MM.1S (cell line): Measurements from ENCODE around the gene KRT38.

Source experiments
- DNase-seq: peaks from one replicate; pipeline ENCODE4 v3.0.0-alpha.2; 2015
- H2AFZ ChIP-seq: fragments of 300-600 bp; sonication (generic); 2 replicates; pipeline ENCODE4 v1.6.0; 2016; ENCODE audit warnings: antibody characterized with exemption, low read length
- H3F3A ChIP-seq: fragments of 300-600 bp; sonication (generic); 2 replicates; pipeline ENCODE4 v1.6.1; 2016; ENCODE audit warnings: mild to moderate bottlenecking, antibody characterized with exemption, low read length, moderate library complexity, mixed read lengths; ENCODE audit not compliant: insufficient read depth
- H3K27ac ChIP-seq: fragments of 300-600 bp; sonication (generic); 2 replicates; pipeline ENCODE4 v1.5.1; 2016; ENCODE audit warnings: mild to moderate bottlenecking, low read length
- H3K27me3 ChIP-seq: fragments of 300-600 bp; sonication (generic); replicated peaks from 2 replicates; pipeline ENCODE4 v1.6.0; 2016; ENCODE audit warnings: low read length; ENCODE audit not compliant: insufficient read depth
- H3K36me3 ChIP-seq: fragments of 300-600 bp; sonication (generic); replicated peaks from 2 replicates; pipeline ENCODE4 v1.6.1; 2016; ENCODE audit warnings: mild to moderate bottlenecking, low read length, mixed read lengths; ENCODE audit not compliant: insufficient read depth
- H3K4me1 ChIP-seq: fragments of 300-600 bp; sonication (generic); 2 replicates; pipeline ENCODE4 v1.6.1; 2016; ENCODE audit warnings: low read length, mixed read lengths
- H3K4me2 ChIP-seq: fragments of 300-600 bp; sonication (generic); 2 replicates; pipeline ENCODE4 v1.6.0; 2016; ENCODE audit warnings: low read depth, low read length
- H3K4me3 ChIP-seq: fragments of 300-600 bp; sonication (generic); 2 replicates; pipeline ENCODE4 v1.5.1; 2016; ENCODE audit warnings: low read length, mixed read lengths
- H3K79me2 ChIP-seq: fragments of 300-600 bp; sonication (generic); 2 replicates; pipeline ENCODE4 v1.6.1; 2016; ENCODE audit warnings: mixed run types, low read length, mixed read lengths
- H3K9ac ChIP-seq: fragments of 300-600 bp; sonication (generic); 2 replicates; pipeline ENCODE4 v1.6.1; 2016; ENCODE audit warnings: low read length, mixed read lengths
- H3K9me2 ChIP-seq: fragments of 300-600 bp; sonication (generic); replicated peaks from 2 replicates; pipeline ENCODE4 v1.6.1; 2016; ENCODE audit warnings: mild to moderate bottlenecking, low read length, mixed read lengths; ENCODE audit not compliant: insufficient read depth
- H3K9me3 ChIP-seq: fragments of 300-600 bp; sonication (generic); replicated peaks from 2 replicates; pipeline ENCODE4 v1.6.1; 2016; ENCODE audit warnings: mild to moderate bottlenecking, low read length, mixed read lengths; ENCODE audit not compliant: insufficient read depth
- H4K20me1 ChIP-seq: fragments of 300-600 bp; sonication (generic); 2 replicates; pipeline ENCODE4 v1.6.1; 2016; ENCODE audit warnings: mild to moderate bottlenecking, low read length, moderate library complexity, mixed read lengths; ENCODE audit not compliant: insufficient read depth
- CTCF ChIP-seq: fragments of 300-600 bp; sonication (generic); IDR thresholded peaks from 2 replicates; pipeline ENCODE4 v1.5.1; 2016; ENCODE audit warnings: antibody characterized with exemption, low read length, mixed read lengths
- EZH2 ChIP-seq: fragments of 300-600 bp; sonication (generic); optimal IDR thresholded peaks from 2 replicates; pipeline ENCODE3; 2017; ENCODE audit warnings: low read depth, mild to moderate bottlenecking, antibody characterized with exemption, low read length, mixed read lengths
- EZH2phosphoT487 ChIP-seq: fragments of 300-600 bp; sonication (generic); IDR thresholded peaks from 2 replicates; pipeline ENCODE4 v1.6.1; 2018; ENCODE audit warnings: antibody characterized with exemption, low read length

KRT38 gene

GRCh38 chr17:41480136-41480535 is 39.4 kb upstream of the KRT38 start:
- Histone ChIP-seq H3F3A (no peaks in the 10 kb centered on the region), H4K20me1 (no peaks in the 10 kb centered on the region), H3K4me1 (no peaks in the 10 kb centered on the region), H3K4me3 (no peak overlapping the region), H3K79me2 (no peaks in the 10 kb centered on the region), H2AFZ (no peak overlapping the region), H3K36me3 (no peaks in the 10 kb centered on the region), H3K9ac (no peak overlapping the region), H3K9me2 (no peaks in the 10 kb centered on the region), H3K4me2 (no peak overlapping the region), H3K27me3 (no peaks in the 10 kb centered on the region; the same call in 1 of the 2 replicates), H3K9me3 (no peaks in the 10 kb centered on the region), H3K27ac (no peak overlapping the region)
- DNase-seq, result no peak
- no peak for TF ChIP-seq EZH2phosphoT487
- TF ChIP-seq EZH2, result no peak
- no peak for TF ChIP-seq CTCF

- Histone ChIP-seq H3K9ac (no peak overlapping the region), H3K9me3 (no peaks in the 10 kb centered on the region), H3K36me3 (no peaks in the 10 kb centered on the region), H3K27ac (no peak overlapping the region), H3K4me2 (no peak overlapping the region), H3K4me3 (no peak overlapping the region), H3F3A (no peaks in the 10 kb centered on the region), H2AFZ (no peak overlapping the region), H3K79me2 (no peaks in the 10 kb centered on the region), H4K20me1 (no peaks in the 10 kb centered on the region), H3K4me1 (no peaks in the 10 kb centered on the region), H3K27me3 (no peaks in the 10 kb centered on the region; the same call in 1 of the 2 replicates), H3K9me2 (no peaks in the 10 kb centered on the region)
- TF ChIP-seq EZH2 (no peak), CTCF (no peak), EZH2phosphoT487 (no peak)
- DNase-seq, result no peak
Measured at GRCh38 chr17:41478237-41478636, 37.5 kb upstream of the KRT38 start.

- Histone ChIP-seq H3K27me3 (no peaks in the 10 kb centered on the region), H3F3A (no peaks in the 10 kb centered on the region), H3K9me2 (no peaks in the 10 kb centered on the region), H3K9ac (no peak overlapping the region), H3K4me1 (no peaks in the 10 kb centered on the region), H3K79me2 (no peaks in the 10 kb centered on the region), H4K20me1 (no peaks in the 10 kb centered on the region), H3K36me3 (no peaks in the 10 kb centered on the region), H2AFZ (no peak overlapping the region), H3K9me3 (no peaks in the 10 kb centered on the region), H3K27ac (no peak overlapping the region), H3K4me3 (no peak overlapping the region), H3K4me2 (no peak overlapping the region)
- no peak for DNase-seq
- no peak for TF ChIP-seq CTCF
- TF ChIP-seq EZH2, result no peak
- TF ChIP-seq EZH2phosphoT487, result no peak
Measured at GRCh38 chr17:41476866-41477815, 36.4 kb upstream of the KRT38 start.
